Measurements from ENCODE around the gene ACTL8.

Gene ACTL8

GRCh38 chr1:17713993-17714392 lies 41.1 kb upstream of the ACTL8 start:
- TF ChIP-seq, protein P1, sequence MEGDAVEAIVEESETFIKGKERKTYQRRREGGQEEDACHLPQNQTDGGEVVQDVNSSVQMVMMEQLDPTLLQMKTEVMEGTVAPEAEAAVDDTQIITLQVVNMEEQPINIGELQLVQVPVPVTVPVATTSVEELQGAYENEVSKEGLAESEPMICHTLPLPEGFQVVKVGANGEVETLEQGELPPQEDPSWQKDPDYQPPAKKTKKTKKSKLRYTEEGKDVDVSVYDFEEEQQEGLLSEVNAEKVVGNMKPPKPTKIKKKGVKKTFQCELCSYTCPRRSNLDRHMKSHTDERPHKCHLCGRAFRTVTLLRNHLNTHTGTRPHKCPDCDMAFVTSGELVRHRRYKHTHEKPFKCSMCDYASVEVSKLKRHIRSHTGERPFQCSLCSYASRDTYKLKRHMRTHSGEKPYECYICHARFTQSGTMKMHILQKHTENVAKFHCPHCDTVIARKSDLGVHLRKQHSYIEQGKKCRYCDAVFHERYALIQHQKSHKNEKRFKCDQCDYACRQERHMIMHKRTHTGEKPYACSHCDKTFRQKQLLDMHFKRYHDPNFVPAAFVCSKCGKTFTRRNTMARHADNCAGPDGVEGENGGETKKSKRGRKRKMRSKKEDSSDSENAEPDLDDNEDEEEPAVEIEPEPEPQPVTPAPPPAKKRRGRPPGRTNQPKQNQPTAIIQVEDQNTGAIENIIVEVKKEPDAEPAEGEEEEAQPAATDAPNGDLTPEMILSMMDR (IDR thresholded peaks at IDR 0.05; ENCODE audit: low read depth, low read length, missing control alignments), result no peak
- no peak overlapping the region for H3K4me3 ChIP-seq (replicated peaks; ENCODE audit: low read depth, low read length)
- no peak for DNase-seq (ENCODE audit: extremely low read depth, low read depth)

DNA sequence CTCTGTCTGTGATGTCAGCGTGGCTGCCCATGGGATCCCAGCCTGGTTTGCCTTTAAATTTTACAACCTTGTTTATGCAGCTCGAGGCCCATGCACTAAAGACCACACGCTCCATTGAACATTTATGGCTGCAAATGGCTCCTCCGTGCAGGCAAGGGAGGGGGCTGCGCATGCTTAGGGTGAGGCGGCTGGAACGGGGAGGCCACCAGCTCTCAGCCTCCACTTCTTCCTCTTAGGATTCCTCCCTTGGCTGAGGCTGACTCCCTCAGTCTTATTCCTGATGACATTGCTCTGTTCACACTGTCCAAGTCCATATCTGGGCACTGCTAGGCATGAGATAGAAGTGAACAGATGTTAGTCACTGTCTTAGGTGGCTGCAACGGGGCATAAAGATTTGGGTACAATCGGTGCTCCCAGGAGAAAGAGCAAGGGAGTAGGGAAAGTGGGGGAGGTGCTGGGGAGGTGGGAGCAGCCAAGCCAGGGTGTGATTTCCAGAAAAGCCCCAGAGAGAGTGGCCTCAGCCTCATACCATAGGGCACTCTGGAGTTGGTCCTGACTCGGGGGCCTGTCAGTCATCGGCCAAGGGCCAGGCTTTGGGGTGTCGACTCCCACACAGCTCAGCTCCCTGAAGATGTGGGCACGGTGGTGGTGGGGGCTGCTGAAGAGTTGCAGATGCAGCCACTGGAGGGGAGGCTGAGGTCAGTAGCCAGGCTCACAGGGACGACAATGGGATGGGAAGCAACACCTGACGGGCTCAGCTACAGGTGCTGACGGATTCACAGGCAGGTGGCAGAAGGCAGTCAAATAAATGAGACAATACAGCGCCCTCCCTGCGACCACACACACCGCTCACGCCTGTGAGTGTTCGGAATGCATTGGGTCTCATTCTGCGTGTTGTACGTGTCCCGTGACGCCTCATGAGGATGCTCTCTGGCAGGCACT lies 37.3 kb upstream of the ACTL8 start:
- TF ChIP-seq, protein P1 (IDR thresholded peaks at IDR 0.05; ENCODE audit: low read depth, low read length, missing control alignments), result no peak
- DNase-seq (ENCODE audit: extremely low read depth, low read depth), result no peak
- no peak overlapping the region for H3K4me3 ChIP-seq (replicated peaks; ENCODE audit: low read depth, low read length)

GRCh38 chr1:17719874-17720273 lies 35.3 kb upstream of the ACTL8 start:
- DNase-seq (ENCODE audit: extremely low read depth, low read depth), result no peak
- TF ChIP-seq, protein P1 (IDR thresholded peaks at IDR 0.05; ENCODE audit: low read depth, low read length, missing control alignments), result no peak
- no peak overlapping the region for H3K4me3 ChIP-seq (replicated peaks; ENCODE audit: low read depth, low read length)

- DNase-seq (ENCODE audit: extremely low read depth, low read depth), result no peak
- TF ChIP-seq, protein P1 (IDR thresholded peaks at IDR 0.05; ENCODE audit: low read depth, low read length, missing control alignments), result no peak
- no peak overlapping the region for H3K4me3 ChIP-seq (replicated peaks; ENCODE audit: low read depth, low read length)
Measured at GRCh38 chr1:17721444-17721843, 33.7 kb upstream of the ACTL8 start.

DNA sequence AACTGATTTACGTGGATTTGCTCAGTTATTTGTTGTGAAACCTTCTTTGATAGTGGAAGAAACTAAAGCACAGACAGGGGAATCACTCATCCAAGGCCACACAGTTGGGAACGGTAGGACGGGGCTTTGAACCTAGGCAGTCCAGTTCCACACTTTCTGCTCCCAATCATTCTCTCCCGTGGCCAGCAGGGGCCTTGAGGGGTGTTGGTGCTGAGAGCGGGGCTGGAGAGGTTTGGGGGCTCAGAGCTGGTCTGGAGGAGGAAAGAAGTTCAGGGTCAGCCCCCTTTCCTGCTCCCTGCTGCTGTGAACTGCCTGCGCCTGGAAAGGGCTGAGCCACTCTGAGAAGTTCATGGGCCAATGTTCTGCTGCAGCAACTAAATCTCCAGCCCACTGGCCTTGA lies 31.4 kb upstream of the ACTL8 start:
- H3K4me3 ChIP-seq (replicated peaks; ENCODE audit: low read depth, low read length), result no peak overlapping the region
- DNase-seq (ENCODE audit: extremely low read depth, low read depth), result no peak
- TF ChIP-seq, protein P1 (IDR thresholded peaks at IDR 0.05; ENCODE audit: low read depth, low read length, missing control alignments), result peak; percentile 15

GRCh38 chr1:17724150-17724549 lies 31.0 kb upstream of the ACTL8 start:
- H3K4me3 ChIP-seq (replicated peaks; ENCODE audit: low read depth, low read length), result no peak overlapping the region
- TF ChIP-seq, protein P1 (IDR thresholded peaks at IDR 0.05; ENCODE audit: low read depth, low read length, missing control alignments), result no peak
- DNase-seq (ENCODE audit: extremely low read depth, low read depth), result no peak

Data from HFF-Myc (cell line).